ENCODE results near the gene TMEM250.

The TMEM250 gene

GRCh38 chr9:136157477-136158265 is 39.0 kb upstream of the TMEM250 start:
- H3K27me3 ChIP-seq (replicated peaks; ENCODE audit: control insufficient read depth, insufficient read depth, low read length): no peaks in the 10 kb centered on the region; the same call in 1 of the 2 replicates
- DNase-seq (ENCODE audit: extremely low read depth, insufficient read length): no peak
- TF ChIP-seq CTCF (IDR thresholded peaks at IDR 0.05; ENCODE audit: insufficient read depth, low read length, poor library complexity, severe bottlenecking): no peak

GRCh38 chr9:136156209-136157120 is 37.8 kb upstream of the TMEM250 start:
- DNase-seq (ENCODE audit: extremely low read depth, insufficient read length): no peak
- no peaks in the 10 kb centered on the region; the same call in 1 of the 2 replicates for H3K27me3 ChIP-seq (replicated peaks; ENCODE audit: control insufficient read depth, insufficient read depth, low read length)
- no peaks in the 10 kb centered on the region for H3K36me3 ChIP-seq (ENCODE audit: control insufficient read depth, insufficient read depth, low read length)
- TF ChIP-seq CTCF (IDR thresholded peaks at IDR 0.05; ENCODE audit: insufficient read depth, low read length, poor library complexity, severe bottlenecking): no peak
- H3K4me3 ChIP-seq (replicated peaks; ENCODE audit: low read depth, low read length): no peak overlapping the region

More at GRCh38 chr9:136157477-136158265, 39.0 kb upstream of the TMEM250 start:
- Histone ChIP-seq H3K36me3 (ENCODE audit: control insufficient read depth, insufficient read depth, low read length) (no peaks in the 10 kb centered on the region), H3K4me3 (replicated peaks; ENCODE audit: low read depth, low read length) (no peak overlapping the region)

- DNase-seq (ENCODE audit: extremely low read depth, insufficient read length): no peak
- H3K27me3 ChIP-seq (replicated peaks; ENCODE audit: control insufficient read depth, insufficient read depth, low read length): no peaks in the 10 kb centered on the region; the same call in 1 of the 2 replicates
- H3K4me3 ChIP-seq (replicated peaks; ENCODE audit: low read depth, low read length): no peak overlapping the region
- TF ChIP-seq CTCF (IDR thresholded peaks at IDR 0.05; ENCODE audit: insufficient read depth, low read length, poor library complexity, severe bottlenecking): no peak
- H3K36me3 ChIP-seq (ENCODE audit: control insufficient read depth, insufficient read depth, low read length): no peaks in the 10 kb centered on the region
Measured at GRCh38 chr9:136155576-136155975, 36.9 kb upstream of the TMEM250 start.

- no peaks in the 10 kb centered on the region; the same call in 1 of the 2 replicates for H3K27me3 ChIP-seq (replicated peaks; ENCODE audit: control insufficient read depth, insufficient read depth, low read length)
- H3K4me3 ChIP-seq (replicated peaks; ENCODE audit: low read depth, low read length): no peak overlapping the region
- no peak for TF ChIP-seq CTCF (IDR thresholded peaks at IDR 0.05; ENCODE audit: insufficient read depth, low read length, poor library complexity, severe bottlenecking)
- H3K36me3 ChIP-seq (ENCODE audit: control insufficient read depth, insufficient read depth, low read length): no peaks in the 10 kb centered on the region
- DNase-seq (ENCODE audit: extremely low read depth, insufficient read length): no peak
Measured at GRCh38 chr9:136154943-136155342, 36.3 kb upstream of the TMEM250 start.

- no peak for TF ChIP-seq CTCF (IDR thresholded peaks at IDR 0.05; ENCODE audit: insufficient read depth, low read length, poor library complexity, severe bottlenecking)
- Histone ChIP-seq H3K4me3 (replicated peaks; ENCODE audit: low read depth, low read length) (no peak overlapping the region), H3K36me3 (ENCODE audit: control insufficient read depth, insufficient read depth, low read length) (no peaks in the 10 kb centered on the region), H3K27me3 (replicated peaks; ENCODE audit: control insufficient read depth, insufficient read depth, low read length) (no peaks in the 10 kb centered on the region; the same call in 1 of the 2 replicates)
- no peak for DNase-seq (ENCODE audit: extremely low read depth, insufficient read length)
Measured at GRCh38 chr9:136153381-136154065, 34.8 kb upstream of the TMEM250 start.
